Esophagus (tissue), 2 donors: Measurements from ENCODE around the gene DCTN5. TPM values are rescaled to one million over a fixed set of nuclear protein-coding genes. Genes with fewer than 3 reads are reported as not detected.
"Not testable (repeated sequence)": the region's sequence is repeated elsewhere in the genome, so short reads cannot be mapped to it uniquely, and the experiment has no call there.

Experiments used
- H3K27ac ChIP-seq, 2 donors: one replicate each; pipeline ENCODE4 v1.5.1; 2013; ENCODE audit warnings: low read depth in 2 of 2, mild to moderate bottlenecking in 2 of 2, inconsistent platforms in 1 of 2, low read length in 1 of 2, moderate library complexity in 1 of 2
- H3K27me3 ChIP-seq, 2 donors: one replicate each; pipeline ENCODE4 v1.6.1; 2013; ENCODE audit warnings: low read length in 2 of 2, control low read depth in 1 of 2, mild to moderate bottlenecking in 1 of 2; ENCODE audit not compliant: insufficient read depth in 2 of 2, control insufficient read depth in 1 of 2
- H3K36me3 ChIP-seq, 2 donors: one replicate each; pipeline ENCODE4 v1.6.1; 2013; ENCODE audit warnings: low read length in 1 of 2; ENCODE audit not compliant: control insufficient read depth in 2 of 2, insufficient read depth in 2 of 2
- H3K4me1 ChIP-seq, 2 donors: one replicate each; pipeline ENCODE4 v1.6.1; 2013; ENCODE audit warnings: low read length in 1 of 2; ENCODE audit not compliant: control insufficient read depth in 2 of 2, insufficient read depth in 2 of 2
- H3K4me3 ChIP-seq, 2 donors: one replicate each; pipeline ENCODE4 v1.5.1; 2013; ENCODE audit warnings: low read length in 2 of 2, mild to moderate bottlenecking in 2 of 2, low read depth in 1 of 2, moderate library complexity in 1 of 2
- H3K9me3 ChIP-seq, 2 donors: one replicate each; pipeline ENCODE4 v1.6.1; 2013; ENCODE audit warnings: mild to moderate bottlenecking in 2 of 2, low read depth in 1 of 2, low read length in 1 of 2, moderate library complexity in 1 of 2; ENCODE audit not compliant: control insufficient read depth in 2 of 2, insufficient read depth in 1 of 2
- WGBS, 2 donors: extraction: QIAGEN DNeasy Blood & Tissue Kit; methylation state at CpG; one replicate each; pipeline ENCODE4 v1.1.7; 2013; 5-methylcytosine and 5-hydroxymethylcytosine counted together
- polyA plus RNA-seq, 2 donors: library from polyadenylated mRNA; stranded (reverse); fragments of 200-250 nt; gene quantifications; one replicate each; pipeline ENCODE4 v1.2.3, GENCODE V29; 2013
- donor health status: healthy with polysubstance abuse.
- donor health status: Bipolar disorder and iron deficiency.

DCTN5 gene
- polyA plus RNA-seq, 2 donors: 10.6 to 27.1 TPM

- 96 to 98% methylated on average over 6 of the region's 6 CpGs for WGBS, 2 donors
- H3K27ac ChIP-seq, H3K27me3 ChIP-seq, H3K4me3 ChIP-seq, H3K4me1 ChIP-seq, H3K36me3 ChIP-seq, H3K9me3 ChIP-seq: not testable (repeated sequence)
Measured at GRCh38 chr16:23610905-23611304, 30.4 kb upstream of the DCTN5 start.

DNA sequence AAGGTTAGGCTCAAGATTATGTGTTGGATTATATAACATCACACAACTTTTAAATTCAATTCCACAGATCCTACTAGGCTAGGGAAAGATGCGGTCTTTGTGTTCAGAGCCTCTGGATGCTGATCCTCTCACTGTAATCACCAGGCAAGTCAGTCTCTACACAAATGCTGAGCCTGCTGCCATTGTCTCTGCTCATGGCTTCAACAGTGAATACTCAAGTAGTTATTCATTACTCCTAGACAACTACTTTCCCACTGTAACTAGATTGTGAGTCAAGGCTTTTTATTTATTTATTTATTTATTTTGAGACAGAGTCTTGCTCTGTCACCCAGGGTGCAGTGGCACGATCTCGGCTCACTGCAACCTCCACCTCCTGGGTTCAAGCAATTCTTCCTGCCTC, 29.3 kb upstream of the DCTN5 start:
- Histone ChIP-seq H3K27me3 (no peaks in the 10 kb centered on the region), H3K4me1 (no peaks in the 10 kb centered on the region), H3K4me3 (no peak overlapping the region), H3K9me3 (no peaks in the 10 kb centered on the region), H3K27ac (no peak overlapping the region), H3K36me3 (peaks cover 2 to 4% of the 10 kb centered on the region in 2 donors)
- WGBS, 2 donors: 97 to 99% methylated on average over 3 of the region's 3 CpGs

DNA sequence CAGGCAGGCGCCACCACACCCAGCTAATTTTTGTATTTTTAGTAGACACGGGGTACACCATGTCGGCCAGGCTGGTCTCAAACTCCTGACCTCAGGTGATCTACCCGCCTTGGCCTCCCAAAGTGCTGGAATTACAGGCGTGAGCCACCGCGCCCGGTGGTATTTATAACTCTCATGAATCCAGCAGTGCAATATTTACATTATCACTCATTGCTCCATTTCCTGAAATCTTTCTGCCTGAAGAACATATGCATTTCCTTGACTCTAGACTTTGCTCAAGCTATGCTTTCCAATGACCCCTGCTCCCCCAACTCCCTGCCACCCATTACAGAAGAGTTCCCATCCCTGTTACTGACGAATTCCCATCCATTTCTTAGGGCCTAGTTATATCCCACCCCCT, 25.5 kb upstream of the DCTN5 start:
- H3K27ac ChIP-seq: no peak overlapping the region
- no peaks in the 10 kb centered on the region for H3K4me1 ChIP-seq
- 95% methylated on average over 9 of the region's 9 CpGs for whole genome bisulfite sequencing, 2 donors
- no peaks in the 10 kb centered on the region for H3K9me3 ChIP-seq
- peaks cover 2 to 11% of the 10 kb centered on the region in 2 donors for H3K36me3 ChIP-seq
- no peak overlapping the region for H3K4me3 ChIP-seq
- H3K27me3 ChIP-seq: no peaks in the 10 kb centered on the region

- H3K9me3 ChIP-seq: no peaks in the 10 kb centered on the region
- H3K36me3 ChIP-seq: peaks cover 5 to 10% of the 10 kb centered on the region in 2 donors
- H3K27ac ChIP-seq: no peak overlapping the region
- H3K4me3 ChIP-seq: no peak overlapping the region
- no peaks in the 10 kb centered on the region for H3K27me3 ChIP-seq
- no peaks in the 10 kb centered on the region for H3K4me1 ChIP-seq
Measured at GRCh38 chr16:23624092-23624491, 17.2 kb upstream of the DCTN5 start.

- Histone ChIP-seq H3K9me3 (no peaks in the 10 kb centered on the region), H3K27me3 (no peaks in the 10 kb centered on the region), H3K36me3 (peaks cover 7 to 10% of the 10 kb centered on the region in 2 donors), H3K4me3 (no peak overlapping the region), H3K4me1 (peaks cover 0 to 2% of the 10 kb centered on the region in 2 donors), H3K27ac (peak overlapping the region; percentile 76 to 81)
- WGBS, 2 donors: 65 to 73% methylated on average over 8 of the region's 8 CpGs
Measured at GRCh38 chr16:23629516-23629915, 11.8 kb upstream of the DCTN5 start.

DNA sequence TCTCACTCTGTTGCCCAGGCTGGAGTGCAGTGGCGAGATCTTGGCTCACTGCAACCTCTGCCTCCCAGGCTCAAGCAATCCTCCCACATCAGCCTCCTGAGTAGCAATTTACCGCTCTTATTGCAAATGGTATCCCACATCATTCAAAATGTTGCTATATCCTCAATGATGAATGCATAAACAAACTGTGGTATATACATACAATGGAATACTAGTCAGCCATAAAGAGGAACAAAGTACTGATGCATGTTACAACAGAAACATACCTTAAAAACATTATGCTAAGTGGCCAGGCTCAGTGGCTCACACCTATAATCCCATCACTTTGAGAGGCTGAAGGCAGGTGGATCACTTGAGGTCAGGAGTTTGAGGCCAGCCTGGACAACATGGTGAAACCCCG, 9.4 kb upstream of the DCTN5 start:
- H3K27ac ChIP-seq, H3K4me1 ChIP-seq, H3K27me3 ChIP-seq, H3K4me3 ChIP-seq, H3K36me3 ChIP-seq, H3K9me3 ChIP-seq: not testable (repeated sequence)
- WGBS, 2 donors: 98 to 99% methylated on average over 3 of the region's 3 CpGs

DNA sequence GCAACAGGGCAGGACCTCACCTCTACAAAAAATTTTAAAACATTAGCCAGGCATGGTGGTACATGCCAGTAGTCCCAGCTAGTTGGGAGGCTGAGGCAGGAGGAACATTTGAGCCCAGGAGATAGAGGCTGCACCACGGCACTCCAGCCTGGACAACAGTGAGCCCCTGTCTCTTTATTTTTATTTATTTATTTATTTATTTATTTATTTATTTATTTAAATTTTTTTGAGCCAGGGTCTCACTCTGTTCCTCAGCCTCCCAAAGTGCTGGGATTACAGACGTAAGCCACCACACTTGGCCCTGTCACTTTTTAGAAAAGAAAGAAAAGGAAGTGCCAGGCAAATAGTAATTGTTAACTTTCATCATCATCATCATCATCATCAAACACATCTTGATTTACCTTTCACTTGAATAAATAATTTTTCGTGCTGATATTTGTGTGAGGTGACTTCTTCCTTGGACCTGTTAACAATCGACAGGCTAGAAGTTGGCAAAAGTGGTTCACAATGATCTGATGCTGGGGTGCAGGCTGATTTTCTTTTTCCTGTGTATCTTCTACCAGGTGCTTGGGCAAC, 6.7 kb upstream of the DCTN5 start:
- H3K9me3 ChIP-seq: no peaks in the 10 kb centered on the region
- H3K27me3 ChIP-seq: no peaks in the 10 kb centered on the region
- WGBS, 2 donors: 97 to 98% methylated on average over 4 of the region's 4 CpGs
- H3K4me1 ChIP-seq: peaks cover 0 to 2% of the 10 kb centered on the region in 2 donors
- H3K36me3 ChIP-seq: peaks cover 3 to 11% of the 10 kb centered on the region in 2 donors
- H3K27ac ChIP-seq: no peak overlapping the region
- H3K4me3 ChIP-seq: no peak overlapping the region

DNA sequence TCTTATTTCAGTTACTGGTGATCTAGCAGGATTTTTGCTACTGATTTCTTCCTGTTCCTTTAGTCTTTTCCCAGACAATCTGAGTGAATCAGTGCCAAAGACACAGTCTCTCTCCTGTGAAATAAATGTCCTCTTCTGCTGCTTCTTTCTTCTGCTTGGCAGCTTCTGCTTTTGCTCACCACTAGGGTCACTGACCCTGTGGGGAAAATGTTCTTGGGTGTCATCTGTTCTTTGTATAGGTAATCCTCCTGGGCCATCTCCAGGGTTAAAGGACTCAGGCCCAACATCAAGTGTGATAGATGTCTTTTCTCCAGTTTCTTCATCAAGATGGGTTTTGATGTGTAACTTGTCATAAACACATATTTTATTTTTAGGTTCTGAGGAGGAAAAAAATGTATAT, 5.3 kb upstream of the DCTN5 start:
- no peak overlapping the region for H3K27ac ChIP-seq
- H3K36me3 ChIP-seq: peaks cover 0 to 6% of the 10 kb centered on the region in 2 donors
- peaks cover 3 to 7% of the 10 kb centered on the region in 2 donors for H3K4me1 ChIP-seq
- no peaks in the 10 kb centered on the region for H3K27me3 ChIP-seq
- no peak overlapping the region for H3K4me3 ChIP-seq
- H3K9me3 ChIP-seq: no peaks in the 10 kb centered on the region

DNA sequence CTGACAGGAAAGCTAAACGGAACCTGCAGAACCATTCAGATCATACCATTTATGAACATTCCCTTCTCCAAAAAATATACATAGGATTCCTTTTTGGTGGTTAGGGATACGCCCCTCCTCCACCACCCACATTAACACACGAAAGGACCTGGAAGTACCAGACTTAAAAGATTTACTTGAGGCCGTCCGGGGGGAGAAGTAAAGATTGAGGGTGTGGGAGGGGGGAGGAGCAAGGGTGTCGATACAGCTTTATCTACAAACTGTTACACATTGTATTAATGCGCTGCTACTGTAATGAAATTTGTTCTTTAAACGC, 693 bp upstream of the DCTN5 start:
- H3K27ac ChIP-seq: peak overlapping the region; percentile 83
- H3K9me3 ChIP-seq: no peaks in the 10 kb centered on the region
- H3K4me3 ChIP-seq: peak overlapping the region; percentile 80 to 92
- no peaks in the 10 kb centered on the region for H3K27me3 ChIP-seq
- 0% methylated on average over 8 of the region's 8 CpGs for WGBS, 2 donors
- peaks cover 0 to 4% of the 10 kb centered on the region in 2 donors for H3K36me3 ChIP-seq
- peaks cover 3 to 10% of the 10 kb centered on the region in 2 donors for H3K4me1 ChIP-seq

- H3K4me3 ChIP-seq: peak overlapping the region; percentile 80 to 92
Measured at GRCh38 chr16:23642246-23642774, 1.0 kb downstream of the DCTN5 start.

More at GRCh38 chr16:23642246-23642774, 1.0 kb downstream of the DCTN5 start:
- peaks cover 3 to 10% of the 10 kb centered on the region in 2 donors for H3K4me1 ChIP-seq
- whole genome bisulfite sequencing, 2 donors: 70 to 75% methylated on average over 14 of the region's 14 CpGs
- H3K27me3 ChIP-seq: no peaks in the 10 kb centered on the region
- H3K27ac ChIP-seq: no peak overlapping the region
- no peaks in the 10 kb centered on the region for H3K9me3 ChIP-seq
- H3K36me3 ChIP-seq: peaks cover 0 to 2% of the 10 kb centered on the region in 2 donors
